HepG2 (cell line): ENCODE data around the gene CISH. TPM values are rescaled to one million over a fixed set of nuclear protein-coding genes. Genes with fewer than 3 reads are reported as not detected.
A peak's percentile ranks its signal among the peaks of the same experiment; 100 is the strongest.

Source experiments
- CEBPB ChIP-seq: IDR thresholded peaks from 2 replicates; pipeline ENCODE4 v1.6.1; 2011; ENCODE audit warnings: low read depth, low read length, improper control_type of control experiment, borderline replicate concordance
- EED ChIP-seq: sonication (generic); formaldehyde crosslinking; IDR thresholded peaks from 2 replicates; pipeline ENCODE4 v1.5.0; 2020; ENCODE audit warnings: mild to moderate bottlenecking, missing genetic modification reagents
- FOXA3 ChIP-seq: IDR thresholded peaks from 2 replicates; pipeline ENCODE4 v1.6.1; 2016; ENCODE audit warnings: missing genetic modification reagents, missing compliant biosample characterization
- KLF13 ChIP-seq: sonication (generic); formaldehyde crosslinking; IDR thresholded peaks from 2 replicates; pipeline ENCODE4 v1.4.0; 2020; ENCODE audit warnings: mild to moderate bottlenecking, missing genetic modification reagents
- RARG ChIP-seq: sonication (generic); formaldehyde crosslinking; IDR thresholded peaks from 2 replicates; pipeline ENCODE4 v1.4.0; 2020; ENCODE audit warnings: low read depth, mild to moderate bottlenecking, missing genetic modification reagents
- RBFOX2 ChIP-seq: fragments of 200-400 bp; formaldehyde crosslinking; IDR thresholded peaks from 2 replicates; pipeline ENCODE4 v1.6.1; 2017; ENCODE audit warnings: low read depth, mild to moderate bottlenecking, low read length
- SALL1 ChIP-seq: sonication (generic); formaldehyde crosslinking; IDR thresholded peaks from 2 replicates; pipeline ENCODE4 v1.8.0; 2022; ENCODE audit warnings: mild to moderate bottlenecking, missing genetic modification reagents
- TMF1 ChIP-seq: sonication (generic); formaldehyde crosslinking; IDR thresholded peaks from 2 replicates; pipeline ENCODE4 v1.8.1; 2022; ENCODE audit warnings: low read depth, missing genetic modification reagents
- ZBTB38 ChIP-seq: sonication (generic); formaldehyde crosslinking; IDR thresholded peaks from 2 replicates; pipeline ENCODE4 v1.5.1; 2020; ENCODE audit warnings: mild to moderate bottlenecking, missing genetic modification reagents
- ZKSCAN1 ChIP-seq: fragments of 150-350 bp; IDR thresholded peaks from 2 replicates; pipeline ENCODE4 v1.6.1; 2014; ENCODE audit warnings: low read length
- ZMYM4 ChIP-seq: sonication (generic); formaldehyde crosslinking; IDR thresholded peaks from 2 replicates; pipeline ENCODE4 v1.8.1; 2023; ENCODE audit warnings: mild to moderate bottlenecking, missing genetic modification reagents
- ZNF589 ChIP-seq: sonication (generic); formaldehyde crosslinking; conservative IDR thresholded peaks from 2 replicates; pipeline ENCODE4 v1.8.0; 2022; ENCODE audit warnings: mild to moderate bottlenecking, moderate library complexity, missing genetic modification reagents
- ZNF652 ChIP-seq: IDR thresholded peaks from 2 replicates; pipeline ENCODE4 v1.6.1; 2016; ENCODE audit warnings: low read depth, borderline replicate concordance
- ZNF713 ChIP-seq: sonication (generic); formaldehyde crosslinking; IDR thresholded peaks from 2 replicates; pipeline ENCODE4 v1.4.0; 2020; ENCODE audit warnings: mild to moderate bottlenecking, missing genetic modification reagents
- ZNF772 ChIP-seq: sonication (generic); formaldehyde crosslinking; IDR thresholded peaks from 2 replicates; pipeline ENCODE4 v1.5.0; 2020; ENCODE audit warnings: mild to moderate bottlenecking, missing genetic modification reagents
- ZNF781 ChIP-seq: sonication (generic); formaldehyde crosslinking; IDR thresholded peaks from 2 replicates; pipeline ENCODE4 v1.5.1; 2020; ENCODE audit warnings: borderline replicate concordance, mild to moderate bottlenecking, missing genetic modification reagents; ENCODE audit errors: not compliant biosample characterization
- ZSCAN20 ChIP-seq: sonication (generic); formaldehyde crosslinking; IDR thresholded peaks from 2 replicates; pipeline ENCODE4 v1.4.0; 2020; ENCODE audit warnings: missing genetic modification reagents, mild to moderate bottlenecking, borderline replicate concordance
- polyA plus RNA-seq, 8 experiments: library from polyadenylated mRNA; depleted of rRNA in 3 of 8; stranded (reverse) in 7 of 8; unstranded in 1 of 8; fragments of >200 nt; fragmentation: Illumina TruSeq in 4 of 8; extraction: Trizol in 4 of 8; gene quantifications; 2 replicates each; pipeline versions ENCODE4 v1.2.1 to v1.2.3, GENCODE V29; 2011 to 2016; ENCODE audit warnings: low read depth in 4 of 8, missing spikeins in 1 of 8, mixed read lengths in 1 of 8; ENCODE audit not compliant: insufficient read depth in 1 of 8
- total RNA-seq, 5 experiments: library from RNA; depleted of rRNA; stranded (reverse); fragments of >200 nt; fragmentation: Illumina TruSeq; extraction: Trizol; gene quantifications; 2 replicates each; pipeline ENCODE4 v1.2.3, GENCODE V29; 2016; ENCODE audit warnings: low read depth in 1 of 5
- TF ChIP-seq, protein P1 (sequence below): sonication (generic); formaldehyde crosslinking; IDR thresholded peaks from 2 replicates; pipeline ENCODE4 v1.8.0; 2023; ENCODE audit warnings: mild to moderate bottlenecking, missing genetic modification reagents
- TF ChIP-seq, protein P2 (sequence below): sonication (generic); formaldehyde crosslinking; IDR thresholded peaks from 2 replicates; pipeline ENCODE4 v1.4.0; 2020; ENCODE audit warnings: missing genetic modification reagents
- TF ChIP-seq, protein P3 (sequence below): sonication (generic); formaldehyde crosslinking; IDR thresholded peaks from 2 replicates; pipeline ENCODE4 v1.4.0; 2020; ENCODE audit warnings: missing genetic modification reagents
- TF ChIP-seq, protein P4 (sequence below): sonication (generic); formaldehyde crosslinking; IDR thresholded peaks from 2 replicates; pipeline ENCODE4 v1.4.0; 2020; ENCODE audit warnings: mild to moderate bottlenecking, missing genetic modification reagents, borderline replicate concordance
- TF ChIP-seq, protein P5 (sequence below): sonication (generic); formaldehyde crosslinking; IDR thresholded peaks from 2 replicates; pipeline ENCODE4 v1.8.0; 2022; ENCODE audit warnings: missing genetic modification reagents, mild to moderate bottlenecking, moderate library complexity, borderline replicate concordance

The CISH gene
- total and polyA plus RNA-seq, 2 of the 13 experiments (the other 11 are each of a cell fraction or from before 2014, with no cell fraction given): 0.91 to 1.5 TPM

DNA sequence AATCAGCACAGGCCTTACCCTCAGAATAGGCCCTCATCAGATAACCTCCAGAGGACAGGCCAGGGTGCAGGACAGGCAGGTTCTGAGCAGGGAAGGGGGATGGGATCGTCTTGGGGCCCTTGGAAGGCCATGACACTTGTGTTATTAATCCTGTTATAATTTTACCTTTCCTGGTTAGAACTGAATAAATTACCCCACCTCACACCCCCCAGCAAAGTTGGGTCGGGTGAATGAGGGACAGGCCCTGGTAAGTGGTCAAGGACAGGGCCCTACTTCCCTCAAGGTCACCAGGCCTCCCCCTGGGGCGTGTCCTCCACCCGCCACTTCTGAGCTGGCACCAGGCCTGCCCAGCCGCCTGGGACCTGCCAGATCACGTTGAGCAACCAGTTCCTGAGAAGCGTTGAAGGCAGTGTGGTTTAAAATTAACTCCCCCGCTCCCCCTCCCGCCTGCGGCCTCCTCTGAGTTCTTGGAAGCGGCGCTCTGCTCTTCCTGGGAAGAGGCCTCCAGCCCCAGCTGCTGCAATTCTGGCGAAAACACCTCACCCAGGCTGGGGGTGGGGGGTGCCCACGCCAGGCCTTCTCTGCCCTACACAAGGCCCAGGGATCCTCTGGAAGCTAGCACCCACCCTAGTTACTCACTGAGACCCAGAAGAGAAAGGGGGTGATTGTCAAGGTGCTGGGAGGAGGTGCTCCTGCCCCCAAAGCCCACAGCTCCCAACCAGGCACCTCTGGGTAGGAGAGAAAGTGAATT is 10.6 kb downstream of the CISH start (continued):
- no peak for TF ChIP-seq ZNF589
- TF ChIP-seq SALL1 (CRISPR knock-in tag): peak; percentile 96
- TF ChIP-seq, protein P1, sequence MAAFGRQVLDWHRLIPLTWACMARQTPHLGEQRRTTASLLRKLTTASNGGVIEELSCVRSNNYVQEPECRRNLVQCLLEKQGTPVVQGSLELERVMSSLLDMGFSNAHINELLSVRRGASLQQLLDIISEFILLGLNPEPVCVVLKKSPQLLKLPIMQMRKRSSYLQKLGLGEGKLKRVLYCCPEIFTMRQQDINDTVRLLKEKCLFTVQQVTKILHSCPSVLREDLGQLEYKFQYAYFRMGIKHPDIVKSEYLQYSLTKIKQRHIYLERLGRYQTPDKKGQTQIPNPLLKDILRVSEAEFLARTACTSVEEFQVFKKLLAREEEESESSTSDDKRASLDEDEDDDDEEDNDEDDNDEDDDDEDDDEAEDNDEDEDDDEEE (CRISPR knock-in tag): peak; percentile 70; the same call in 1 of the 2 replicates
- 0 out of 2 replicates have a peak, but pooled peaks have one; percentile 38 for TF ChIP-seq ZSCAN20 (CRISPR knock-in tag)
- peak; percentile 94 for TF ChIP-seq CEBPB
- no peak for TF ChIP-seq ZNF652 (CRISPR knock-in tag)
- TF ChIP-seq, protein P2, sequence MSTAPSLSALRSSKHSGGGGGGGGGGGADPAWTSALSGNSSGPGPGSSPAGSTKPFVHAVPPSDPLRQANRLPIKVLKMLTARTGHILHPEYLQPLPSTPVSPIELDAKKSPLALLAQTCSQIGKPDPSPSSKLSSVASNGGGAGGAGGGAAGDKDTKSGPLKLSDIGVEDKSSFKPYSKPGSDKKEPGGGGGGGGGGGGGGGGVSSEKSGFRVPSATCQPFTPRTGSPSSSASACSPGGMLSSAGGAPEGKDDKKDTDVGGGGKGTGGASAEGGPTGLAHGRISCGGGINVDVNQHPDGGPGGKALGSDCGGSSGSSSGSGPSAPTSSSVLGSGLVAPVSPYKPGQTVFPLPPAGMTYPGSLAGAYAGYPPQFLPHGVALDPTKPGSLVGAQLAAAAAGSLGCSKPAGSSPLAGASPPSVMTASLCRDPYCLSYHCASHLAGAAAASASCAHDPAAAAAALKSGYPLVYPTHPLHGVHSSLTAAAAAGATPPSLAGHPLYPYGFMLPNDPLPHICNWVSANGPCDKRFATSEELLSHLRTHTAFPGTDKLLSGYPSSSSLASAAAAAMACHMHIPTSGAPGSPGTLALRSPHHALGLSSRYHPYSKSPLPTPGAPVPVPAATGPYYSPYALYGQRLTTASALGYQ: peak; percentile 86; the same call in 1 of the 2 replicates
- TF ChIP-seq FOXA3: peak; percentile 69
- TF ChIP-seq ZNF713 (CRISPR knock-in tag): 0 out of 2 replicates have a peak, but pooled peaks have one; percentile 62
- TF ChIP-seq, protein P3, sequence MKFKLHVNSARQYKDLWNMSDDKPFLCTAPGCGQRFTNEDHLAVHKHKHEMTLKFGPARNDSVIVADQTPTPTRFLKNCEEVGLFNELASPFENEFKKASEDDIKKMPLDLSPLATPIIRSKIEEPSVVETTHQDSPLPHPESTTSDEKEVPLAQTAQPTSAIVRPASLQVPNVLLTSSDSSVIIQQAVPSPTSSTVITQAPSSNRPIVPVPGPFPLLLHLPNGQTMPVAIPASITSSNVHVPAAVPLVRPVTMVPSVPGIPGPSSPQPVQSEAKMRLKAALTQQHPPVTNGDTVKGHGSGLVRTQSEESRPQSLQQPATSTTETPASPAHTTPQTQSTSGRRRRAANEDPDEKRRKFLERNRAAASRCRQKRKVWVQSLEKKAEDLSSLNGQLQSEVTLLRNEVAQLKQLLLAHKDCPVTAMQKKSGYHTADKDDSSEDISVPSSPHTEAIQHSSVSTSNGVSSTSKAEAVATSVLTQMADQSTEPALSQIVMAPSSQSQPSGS (CRISPR knock-in tag): peak; percentile 79
- TF ChIP-seq KLF13 (CRISPR knock-in tag): no peak
- no peak for TF ChIP-seq ZKSCAN1
- TF ChIP-seq EED: peak; percentile 77; the same call in 1 of the 2 replicates
- TF ChIP-seq, protein P4, sequence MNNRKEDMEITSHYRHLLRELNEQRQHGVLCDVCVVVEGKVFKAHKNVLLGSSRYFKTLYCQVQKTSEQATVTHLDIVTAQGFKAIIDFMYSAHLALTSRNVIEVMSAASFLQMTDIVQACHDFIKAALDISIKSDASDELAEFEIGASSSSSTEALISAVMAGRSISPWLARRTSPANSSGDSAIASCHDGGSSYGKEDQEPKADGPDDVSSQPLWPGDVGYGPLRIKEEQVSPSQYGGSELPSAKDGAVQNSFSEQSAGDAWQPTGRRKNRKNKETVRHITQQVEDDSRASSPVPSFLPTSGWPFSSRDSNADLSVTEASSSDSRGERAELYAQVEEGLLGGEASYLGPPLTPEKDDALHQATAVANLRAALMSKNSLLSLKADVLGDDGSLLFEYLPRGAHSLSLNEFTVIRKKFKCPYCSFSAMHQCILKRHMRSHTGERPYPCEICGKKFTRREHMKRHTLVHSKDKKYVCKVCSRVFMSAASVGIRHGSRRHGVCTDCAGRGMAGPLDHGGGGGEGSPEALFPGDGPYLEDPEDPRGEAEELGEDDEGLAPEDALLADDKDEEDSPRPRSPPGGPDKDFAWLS (CRISPR knock-in tag): no peak
- TF ChIP-seq ZNF781: peak; percentile 13
- no peak for TF ChIP-seq RARG (CRISPR knock-in tag)
- TF ChIP-seq ZNF772 (CRISPR knock-in tag): peak; percentile 92
- no peak for TF ChIP-seq TMF1 (CRISPR knock-in tag)
- TF ChIP-seq RBFOX2: peak; percentile 58
- TF ChIP-seq ZBTB38 (CRISPR knock-in tag): no peak
- peak; percentile 78 for TF ChIP-seq ZMYM4
- TF ChIP-seq, protein P5, sequence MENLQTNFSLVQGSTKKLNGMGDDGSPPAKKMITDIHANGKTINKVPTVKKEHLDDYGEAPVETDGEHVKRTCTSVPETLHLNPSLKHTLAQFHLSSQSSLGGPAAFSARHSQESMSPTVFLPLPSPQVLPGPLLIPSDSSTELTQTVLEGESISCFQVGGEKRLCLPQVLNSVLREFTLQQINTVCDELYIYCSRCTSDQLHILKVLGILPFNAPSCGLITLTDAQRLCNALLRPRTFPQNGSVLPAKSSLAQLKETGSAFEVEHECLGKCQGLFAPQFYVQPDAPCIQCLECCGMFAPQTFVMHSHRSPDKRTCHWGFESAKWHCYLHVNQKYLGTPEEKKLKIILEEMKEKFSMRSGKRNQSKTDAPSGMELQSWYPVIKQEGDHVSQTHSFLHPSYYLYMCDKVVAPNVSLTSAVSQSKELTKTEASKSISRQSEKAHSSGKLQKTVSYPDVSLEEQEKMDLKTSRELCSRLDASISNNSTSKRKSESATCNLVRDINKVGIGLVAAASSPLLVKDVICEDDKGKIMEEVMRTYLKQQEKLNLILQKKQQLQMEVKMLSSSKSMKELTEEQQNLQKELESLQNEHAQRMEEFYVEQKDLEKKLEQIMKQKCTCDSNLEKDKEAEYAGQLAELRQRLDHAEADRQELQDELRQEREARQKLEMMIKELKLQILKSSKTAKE (CRISPR knock-in tag): peak; percentile 93
